GM12891 (cell line): ENCODE data around the gene GPC3.

ENCODE experiments used
- POLR2A ChIP-seq: IDR thresholded peaks from 2 replicates; pipeline ENCODE4 v1.6.1; 2011; ENCODE audit warnings: low read depth, low read length, control low read depth
- POLR2AphosphoS5 ChIP-seq: IDR thresholded peaks from 2 replicates; pipeline ENCODE4 v1.6.1; 2011; ENCODE audit warnings: low read depth, low read length, control low read depth
- TAF1 ChIP-seq: IDR thresholded peaks from 2 replicates; pipeline ENCODE4 v1.6.1; 2011; ENCODE audit warnings: low read depth, low read length, control low read depth

- no peak for TF ChIP-seq POLR2A
- no peak for TF ChIP-seq POLR2AphosphoS5
- no peak for TF ChIP-seq TAF1
These were observed 436.0 kb downstream of the GPC3 start for GRCh38 chrX:133549295-133549933.
